Omental fat pad (tissue), 4 donors: ENCODE results near the gene LRRFIP1. TPM values are rescaled to one million over a fixed set of nuclear protein-coding genes. Genes with fewer than 3 reads are reported as not detected.
A peak's percentile ranks its signal among the peaks of the same experiment; 100 is the strongest.

Experiments used
- ATAC-seq: fragments of 150-250 bp; one replicate; pipeline ENCODE4 v1.9.1; 2016; ENCODE audit warnings: mild to moderate bottlenecking, moderate library complexity; ENCODE audit not compliant: low FRiP score
- DNase-seq: peaks from one replicate; pipeline ENCODE4 v3.0.0-alpha.2; 2019; ENCODE audit warnings: low spot score
- CTCF ChIP-seq, 3 donors: fragments of 450-650 bp; IDR thresholded peaks; one replicate each; pipeline ENCODE4 v1.5.1; 2016 to 2017; ENCODE audit warnings: antibody characterized with exemption in 3 of 3, mild to moderate bottlenecking in 3 of 3, moderate library complexity in 2 of 3
- total RNA-seq, 4 donors: library from RNA; depleted of rRNA; stranded (reverse); fragments of >200 nt; gene quantifications; one replicate each; pipeline ENCODE4 v1.1.0, GENCODE V29; 2016

The LRRFIP1 gene
- total RNA-seq, 4 donors from 2014 or later: 90.0 to 257 (median 113) TPM

- DNase-seq (no peak), ATAC-seq (no peak)
- no peak for TF ChIP-seq CTCF (IDR thresholded peaks at IDR 0.05)
Observed at GRCh38 chr2:237692601-237693290, 65.4 kb downstream of the LRRFIP1 start.

- ATAC-seq: peak; percentile 35
- no peak for DNase-seq
- no peak for TF ChIP-seq CTCF (IDR thresholded peaks at IDR 0.05)
Observed at GRCh38 chr2:237693291-237693994, 66.1 kb downstream of the LRRFIP1 start.

DNA sequence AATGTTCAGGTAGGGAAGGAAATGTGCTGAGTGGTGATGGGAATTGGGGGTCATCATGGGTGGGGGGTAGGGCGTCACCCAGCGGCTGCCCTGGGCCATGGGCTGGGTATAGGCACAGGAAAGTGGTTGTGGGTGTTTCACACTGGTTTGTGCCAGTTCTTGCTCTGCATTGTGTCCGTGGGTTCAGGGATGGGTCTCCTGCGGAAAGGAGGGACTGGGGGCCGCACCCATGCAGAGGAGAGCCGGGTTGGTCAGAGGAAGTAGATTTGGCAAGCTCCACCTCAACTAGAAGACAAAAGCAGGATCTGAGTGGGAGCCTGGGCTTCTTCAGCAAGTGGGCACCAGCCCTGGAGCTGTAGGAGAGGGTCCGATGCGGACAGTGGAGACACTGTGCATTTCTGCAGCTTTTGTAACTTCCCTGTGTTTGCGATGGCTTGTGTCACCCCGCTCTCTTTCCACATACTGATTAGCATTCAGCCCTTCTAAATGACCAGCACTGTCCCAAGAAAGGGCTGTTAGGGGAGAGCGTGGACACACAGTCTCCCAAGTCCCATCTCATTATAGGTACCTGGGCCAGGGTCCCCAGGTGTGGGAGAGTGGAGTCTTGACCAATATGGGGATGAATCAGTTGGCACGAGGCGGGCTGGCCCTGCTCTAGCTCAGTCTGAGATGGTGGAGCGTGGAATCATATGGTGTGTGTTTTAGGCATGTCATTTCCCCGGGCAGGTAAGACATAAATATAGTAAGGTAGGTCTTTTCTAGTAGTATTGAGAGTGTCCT, 67.2 kb downstream of the LRRFIP1 start:
- ATAC-seq (no peak), DNase-seq (no peak)
- no peak for TF ChIP-seq CTCF (IDR thresholded peaks at IDR 0.05)

GRCh38 chr2:237695201-237695780, 67.9 kb downstream of the LRRFIP1 start:
- ATAC-seq (no peak), DNase-seq (no peak)
- TF ChIP-seq CTCF (IDR thresholded peaks at IDR 0.05): no peak

- DNase-seq: no peak
- ATAC-seq: no peak
- TF ChIP-seq CTCF (IDR thresholded peaks at IDR 0.05): no peak
Observed at GRCh38 chr2:237696461-237696860, 69.1 kb downstream of the LRRFIP1 start.

GRCh38 chr2:237697586-237698357, 70.4 kb downstream of the LRRFIP1 start:
- no peak for DNase-seq
- no peak for TF ChIP-seq CTCF (IDR thresholded peaks at IDR 0.05)
- ATAC-seq: peak; percentile 31
